Bronchial epithelial cell (primary cell): Measurements from ENCODE around the gene PPP2R5E. TPM values are rescaled to one million over a fixed set of nuclear protein-coding genes. Genes with fewer than 3 reads are reported as not detected.

ENCODE experiments used
- DNase-seq: peaks from one replicate; pipeline ENCODE4 v3.0.0-alpha.2; 2010; ENCODE audit warnings: low read depth
- FAIRE-seq: peaks from 2 replicates; lab custom pipeline; 2011; peaks lifted over from hg19 to GRCh38; lab: Jason Lieb, UNC
- H3K27me3 ChIP-seq: 2 replicates; pipeline ENCODE4 v1.5.1; 2011; ENCODE audit warnings: low read length; ENCODE audit not compliant: control insufficient read depth, insufficient read depth
- H3K36me3 ChIP-seq: 2 replicates; pipeline ENCODE4 v1.5.1; 2011; ENCODE audit warnings: low read length; ENCODE audit not compliant: control insufficient read depth, insufficient read depth
- H3K4me3 ChIP-seq: 2 replicates; pipeline ENCODE4 v1.5.1; 2011; ENCODE audit warnings: mild to moderate bottlenecking, low read depth, low read length, control low read depth
- CTCF ChIP-seq: IDR thresholded peaks from 2 replicates; pipeline ENCODE4 v1.5.1; 2011; ENCODE audit warnings: mild to moderate bottlenecking, moderate library complexity, low read length, control low read depth, inconsistent platforms; ENCODE audit not compliant: insufficient read depth, severe bottlenecking
- total RNA-seq: library from RNA; depleted of rRNA; stranded (reverse); fragments of >200 nt; gene quantifications from 2 replicates; pipeline ENCODE4 v1.2.1, GENCODE V29; 2014

The PPP2R5E gene
- total RNA-seq, 1 donor from 2014 or later = 11.6 TPM

DNA sequence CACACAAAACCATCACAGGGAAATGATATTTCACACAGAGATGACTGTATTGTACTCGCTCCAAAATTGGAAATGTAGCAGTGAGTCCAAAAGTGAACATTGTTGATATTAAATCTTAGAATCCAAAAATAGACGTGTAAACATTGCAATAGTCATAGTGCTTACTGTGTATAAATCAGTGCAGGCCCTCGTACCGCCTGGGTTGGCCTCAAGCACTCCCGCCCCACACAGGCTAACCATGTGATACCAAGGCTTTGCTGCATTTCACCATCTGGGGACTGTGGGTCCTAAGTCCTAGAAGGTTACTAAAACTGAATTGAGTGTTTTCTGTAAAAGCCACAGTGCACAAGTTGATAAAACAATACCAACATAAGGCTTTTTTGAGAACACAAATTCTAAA, 107.3 kb downstream of the PPP2R5E start:
- DNase-seq = peak; percentile 22

GRCh38 chr14:63435204-63435603, 108.0 kb downstream of the PPP2R5E start:
- TF ChIP-seq CTCF = no peak
- Histone ChIP-seq H3K27me3 (no peaks in the 10 kb centered on the region), H3K4me3 (no peak overlapping the region), H3K36me3 (no peaks in the 10 kb centered on the region)
- no peak for DNase-seq
- no peak for FAIRE-seq

More for the DNA sequence above, 107.3 kb downstream of the PPP2R5E start:
- no peaks in the 10 kb centered on the region for H3K36me3 ChIP-seq
- no peak for TF ChIP-seq CTCF
- FAIRE-seq = no peak
- H3K4me3 ChIP-seq = no peak overlapping the region
- H3K27me3 ChIP-seq = no peaks in the 10 kb centered on the region

GRCh38 chr14:63432888-63433552, 110.2 kb downstream of the PPP2R5E start:
- FAIRE-seq = no peak
- no peaks in the 10 kb centered on the region for H3K36me3 ChIP-seq
- TF ChIP-seq CTCF = no peak

GRCh38 chr14:63432228-63432627, 110.9 kb downstream of the PPP2R5E start:
- TF ChIP-seq CTCF = no peak
- DNase-seq = no peak
- Histone ChIP-seq H3K4me3 (no peak overlapping the region), H3K36me3 (no peaks in the 10 kb centered on the region), H3K27me3 (no peaks in the 10 kb centered on the region)
- FAIRE-seq = no peak

More at GRCh38 chr14:63432888-63433552, 110.2 kb downstream of the PPP2R5E start:
- Histone ChIP-seq H3K27me3 (no peaks in the 10 kb centered on the region), H3K4me3 (no peak overlapping the region)
- no peak for DNase-seq

- no peak overlapping the region for H3K4me3 ChIP-seq
- H3K27me3 ChIP-seq = no peaks in the 10 kb centered on the region
- DNase-seq = no peak
- no peak for FAIRE-seq
- no peaks in the 10 kb centered on the region for H3K36me3 ChIP-seq
- no peak for TF ChIP-seq CTCF
These were observed 111.7 kb downstream of the PPP2R5E start for GRCh38 chr14:63431466-63431865.

GRCh38 chr14:63428486-63428885, 114.7 kb downstream of the PPP2R5E start:
- TF ChIP-seq CTCF = no peak
- H3K4me3 ChIP-seq = no peak overlapping the region
- H3K36me3 ChIP-seq = no peaks in the 10 kb centered on the region
- DNase-seq (no peak), FAIRE-seq (no peak)
- H3K27me3 ChIP-seq = no peaks in the 10 kb centered on the region
